ENCODE results near the gene CNOT4.

DNA sequence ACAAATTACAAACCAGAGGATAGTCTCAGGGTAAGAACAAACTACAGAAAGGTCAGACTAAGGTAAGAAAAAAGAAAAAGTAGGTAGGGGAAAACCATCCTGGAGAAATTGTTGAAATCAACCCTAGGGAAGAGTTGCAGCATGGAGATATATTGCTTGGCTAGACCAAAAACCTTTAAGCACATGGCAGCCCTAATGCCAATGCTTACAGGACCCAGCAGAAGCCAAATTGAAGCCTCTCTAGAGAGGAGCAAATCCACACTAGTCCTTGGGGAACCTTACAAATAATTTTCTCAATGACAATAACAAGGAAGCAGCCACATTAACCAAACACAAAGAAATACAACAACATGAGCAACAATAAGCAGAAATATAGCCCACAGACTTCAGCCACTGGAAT, 81.9 kb downstream of the CNOT4 start:
- TF ChIP-seq EZH2 (IDR thresholded peaks at IDR 0.05; ENCODE audit: insufficient read depth, poor library complexity, severe bottlenecking) (no peak), EZH2phosphoT487 (IDR thresholded peaks at IDR 0.05; ENCODE audit: insufficient read depth, low read depth) (no peak)
